GM23338 (cell line): ENCODE results near the gene LAPTM5.

Source experiments
- CREB1 ChIP-seq: fragments of 250-450 bp; sonication (Bioruptor Pico); IDR thresholded peaks from 2 replicates; pipeline ENCODE4 v1.5.0; 2020; ENCODE audit warnings: low read depth, mild to moderate bottlenecking, moderate library complexity
- ETS1 ChIP-seq: IDR thresholded peaks from 2 replicates; pipeline ENCODE4 v1.6.1; 2016; ENCODE audit warnings: antibody characterized with exemption
- EZH2 ChIP-seq: fragments of 200-600 bp; sonication (generic); IDR thresholded peaks from one replicate; pipeline ENCODE4 v1.8.0; 2017; ENCODE audit warnings: antibody characterized with exemption, mild to moderate bottlenecking, low read depth; ENCODE audit not compliant: unreplicated experiment
- EZH2phosphoT487 ChIP-seq: fragments of 200-600 bp; sonication (generic); IDR thresholded peaks from one replicate; pipeline ENCODE4 v1.8.1; 2018; ENCODE audit warnings: antibody characterized with exemption; ENCODE audit not compliant: unreplicated experiment
- JUNB ChIP-seq: IDR thresholded peaks from one replicate; pipeline ENCODE4 v1.6.1; 2016; ENCODE audit warnings: antibody characterized with exemption; ENCODE audit not compliant: unreplicated experiment
- NANOG ChIP-seq: IDR thresholded peaks from 2 replicates; pipeline ENCODE4 v1.6.1; 2016; ENCODE audit warnings: antibody characterized with exemption, borderline replicate concordance
- POLR2AphosphoS5 ChIP-seq: IDR thresholded peaks from 2 replicates; pipeline ENCODE4 v1.6.1; 2016; ENCODE audit warnings: antibody characterized with exemption, low read depth
- STAT1 ChIP-seq: IDR thresholded peaks from one replicate; pipeline ENCODE4 v1.6.1; 2016; ENCODE audit warnings: antibody characterized with exemption; ENCODE audit not compliant: unreplicated experiment
- ZNF114 ChIP-seq: fragments of 250-450 bp; sonication (Bioruptor Pico); IDR thresholded peaks from 2 replicates; pipeline ENCODE4 v1.5.0; 2020; ENCODE audit warnings: mild to moderate bottlenecking, moderate library complexity
- ZNF331 ChIP-seq: fragments of 250-450 bp; sonication (Bioruptor Pico); IDR thresholded peaks from 2 replicates; pipeline ENCODE4 v1.5.0; 2020; ENCODE audit warnings: low read depth, mild to moderate bottlenecking, moderate library complexity
- TF ChIP-seq, protein P1 (sequence below), 2 experiments: fragments of 200-600 bp in 1 of 2; sonication (generic) in 1 of 2; conservative IDR thresholded peaks; 2 replicates each; pipeline versions ENCODE4 v1.5.1 to v1.6.1; 2016 to 2017; ENCODE audit warnings: antibody characterized with exemption in 2 of 2, low read depth in 2 of 2, mild to moderate bottlenecking in 2 of 2, moderate library complexity in 1 of 2
- TF ChIP-seq, protein P2 (sequence below): IDR thresholded peaks from one replicate; pipeline ENCODE4 v1.6.1; 2018; ENCODE audit warnings: antibody characterized with exemption; ENCODE audit not compliant: unreplicated experiment

DNA sequence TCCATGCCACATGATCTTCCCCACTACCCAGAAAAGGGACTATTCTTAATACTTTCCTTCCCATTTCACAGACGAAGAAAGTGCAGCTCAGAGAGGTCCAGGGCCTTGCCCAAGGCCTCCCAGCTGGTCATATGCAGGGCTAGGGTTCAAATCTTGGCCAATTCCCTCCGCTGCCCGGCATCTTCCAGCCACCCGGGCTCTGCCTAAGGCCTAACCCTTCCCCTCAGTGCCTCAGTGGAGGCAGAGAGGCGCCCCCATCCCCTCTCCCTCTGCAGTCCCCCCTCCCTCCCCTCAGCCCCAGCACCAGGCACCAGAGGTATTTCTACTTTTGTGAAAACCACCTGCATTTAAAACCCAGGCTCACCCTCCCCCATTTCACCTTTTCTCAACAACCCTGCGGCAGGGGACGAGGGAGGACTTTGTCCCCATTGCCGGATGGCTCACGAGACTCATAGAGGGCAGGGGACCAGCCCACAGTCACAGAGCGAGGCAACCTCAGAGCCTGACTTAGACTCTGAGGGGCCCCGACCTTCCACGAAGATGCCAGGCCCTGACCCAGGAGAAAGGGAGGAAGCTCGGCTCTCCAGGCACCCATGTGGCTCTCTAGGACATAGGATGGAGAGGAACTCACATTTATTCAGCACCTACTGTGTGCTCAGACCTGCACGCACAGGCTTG, 12.3 kb downstream of the LAPTM5 start:
- no peak for TF ChIP-seq EZH2
- TF ChIP-seq, protein P1, sequence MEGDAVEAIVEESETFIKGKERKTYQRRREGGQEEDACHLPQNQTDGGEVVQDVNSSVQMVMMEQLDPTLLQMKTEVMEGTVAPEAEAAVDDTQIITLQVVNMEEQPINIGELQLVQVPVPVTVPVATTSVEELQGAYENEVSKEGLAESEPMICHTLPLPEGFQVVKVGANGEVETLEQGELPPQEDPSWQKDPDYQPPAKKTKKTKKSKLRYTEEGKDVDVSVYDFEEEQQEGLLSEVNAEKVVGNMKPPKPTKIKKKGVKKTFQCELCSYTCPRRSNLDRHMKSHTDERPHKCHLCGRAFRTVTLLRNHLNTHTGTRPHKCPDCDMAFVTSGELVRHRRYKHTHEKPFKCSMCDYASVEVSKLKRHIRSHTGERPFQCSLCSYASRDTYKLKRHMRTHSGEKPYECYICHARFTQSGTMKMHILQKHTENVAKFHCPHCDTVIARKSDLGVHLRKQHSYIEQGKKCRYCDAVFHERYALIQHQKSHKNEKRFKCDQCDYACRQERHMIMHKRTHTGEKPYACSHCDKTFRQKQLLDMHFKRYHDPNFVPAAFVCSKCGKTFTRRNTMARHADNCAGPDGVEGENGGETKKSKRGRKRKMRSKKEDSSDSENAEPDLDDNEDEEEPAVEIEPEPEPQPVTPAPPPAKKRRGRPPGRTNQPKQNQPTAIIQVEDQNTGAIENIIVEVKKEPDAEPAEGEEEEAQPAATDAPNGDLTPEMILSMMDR (conservative IDR thresholded peaks at IDR 0.05; ENCODE audit: low read depth in 2 of 2), result no peak
- no peak for TF ChIP-seq STAT1
- no peak for TF ChIP-seq JUNB
- no peak for TF ChIP-seq POLR2AphosphoS5
- TF ChIP-seq ZNF331 (CRISPR knock-in tag), result no peak
- TF ChIP-seq, protein P2, sequence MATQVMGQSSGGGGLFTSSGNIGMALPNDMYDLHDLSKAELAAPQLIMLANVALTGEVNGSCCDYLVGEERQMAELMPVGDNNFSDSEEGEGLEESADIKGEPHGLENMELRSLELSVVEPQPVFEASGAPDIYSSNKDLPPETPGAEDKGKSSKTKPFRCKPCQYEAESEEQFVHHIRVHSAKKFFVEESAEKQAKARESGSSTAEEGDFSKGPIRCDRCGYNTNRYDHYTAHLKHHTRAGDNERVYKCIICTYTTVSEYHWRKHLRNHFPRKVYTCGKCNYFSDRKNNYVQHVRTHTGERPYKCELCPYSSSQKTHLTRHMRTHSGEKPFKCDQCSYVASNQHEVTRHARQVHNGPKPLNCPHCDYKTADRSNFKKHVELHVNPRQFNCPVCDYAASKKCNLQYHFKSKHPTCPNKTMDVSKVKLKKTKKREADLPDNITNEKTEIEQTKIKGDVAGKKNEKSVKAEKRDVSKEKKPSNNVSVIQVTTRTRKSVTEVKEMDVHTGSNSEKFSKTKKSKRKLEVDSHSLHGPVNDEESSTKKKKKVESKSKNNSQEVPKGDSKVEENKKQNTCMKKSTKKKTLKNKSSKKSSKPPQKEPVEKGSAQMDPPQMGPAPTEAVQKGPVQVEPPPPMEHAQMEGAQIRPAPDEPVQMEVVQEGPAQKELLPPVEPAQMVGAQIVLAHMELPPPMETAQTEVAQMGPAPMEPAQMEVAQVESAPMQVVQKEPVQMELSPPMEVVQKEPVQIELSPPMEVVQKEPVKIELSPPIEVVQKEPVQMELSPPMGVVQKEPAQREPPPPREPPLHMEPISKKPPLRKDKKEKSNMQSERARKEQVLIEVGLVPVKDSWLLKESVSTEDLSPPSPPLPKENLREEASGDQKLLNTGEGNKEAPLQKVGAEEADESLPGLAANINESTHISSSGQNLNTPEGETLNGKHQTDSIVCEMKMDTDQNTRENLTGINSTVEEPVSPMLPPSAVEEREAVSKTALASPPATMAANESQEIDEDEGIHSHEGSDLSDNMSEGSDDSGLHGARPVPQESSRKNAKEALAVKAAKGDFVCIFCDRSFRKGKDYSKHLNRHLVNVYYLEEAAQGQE, result no peak
- TF ChIP-seq NANOG, result no peak
- TF ChIP-seq CREB1 (CRISPR knock-in tag), result no peak
- TF ChIP-seq EZH2phosphoT487, result no peak
- TF ChIP-seq ZNF114 (CRISPR knock-in tag), result no peak
- TF ChIP-seq ETS1, result no peak
